Stimulated activated CD4-positive, alpha-beta T cell treated with anti-CD3 and anti-CD28 coated beads, Interleukin-4, amount 100 ng/mL, for 1 hour (primary cell): ENCODE results near the gene NCK2.

Experiments
- DNase-seq: peaks from one replicate; pipeline ENCODE4 v3.0.0-alpha.2; 2020

The NCK2 gene

GRCh38 chr2:105935063-105935462 lies 190.4 kb downstream of the NCK2 start:
- no peak for DNase-seq

- DNase-seq: no peak
Measured at GRCh38 chr2:105936954-105937353, 192.2 kb downstream of the NCK2 start.

GRCh38 chr2:105937498-105938097 lies 192.9 kb downstream of the NCK2 start:
- DNase-seq: no peak
